Measurements from ENCODE around the gene AP3M1. TPM values are rescaled to one million over a fixed set of nuclear protein-coding genes. Genes with fewer than 3 reads are reported as not detected.

Gene AP3M1
- total RNA-seq, 1 donor from 2014 or later, result 48.0 TPM

DNA sequence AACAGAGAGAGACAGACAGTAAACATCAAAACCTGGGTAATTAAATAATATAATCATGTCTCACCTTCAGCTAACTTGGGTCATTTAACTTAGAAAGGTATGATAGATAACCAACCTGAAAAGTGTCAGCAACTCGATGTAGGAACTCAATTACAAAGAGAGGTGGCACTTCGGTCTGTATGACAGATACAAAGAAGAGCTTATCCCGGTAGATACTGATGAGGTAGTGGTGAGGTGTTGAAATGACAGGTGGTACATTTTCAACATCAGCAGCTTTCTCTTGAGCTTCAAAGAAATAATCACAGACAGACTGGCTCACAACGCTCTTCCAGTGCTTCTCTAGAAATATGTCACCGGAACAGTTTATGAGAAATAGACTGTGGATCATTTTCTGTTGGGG lies 12.6 kb downstream of the AP3M1 start:
- no peak for DNase-seq (ENCODE audit: extremely low spot score, unreplicated experiment)
- Mint-ChIP-seq H3K27ac (no peak overlapping the region), H3K36me3 (peaks cover 28% of the 10 kb centered on the region), H3K9me3 (no peaks in the 10 kb centered on the region), H3K4me3 (no peak overlapping the region), H3K27me3 (no peaks in the 10 kb centered on the region), H3K4me1 (ENCODE audit: unreplicated experiment) (no peaks in the 10 kb centered on the region)
- no peak for TF ChIP-seq CTCF (conservative IDR thresholded peaks at IDR 0.05)

- no peak overlapping the region for H3K4me3 Mint-ChIP-seq
- H3K27me3 Mint-ChIP-seq, result no peaks in the 10 kb centered on the region
- DNase-seq (ENCODE audit: extremely low spot score, unreplicated experiment), result no peak
- no peak for TF ChIP-seq CTCF (conservative IDR thresholded peaks at IDR 0.05)
- H3K27ac Mint-ChIP-seq, result no peak overlapping the region
- H3K9me3 Mint-ChIP-seq, result no peaks in the 10 kb centered on the region
- H3K36me3 Mint-ChIP-seq, result peaks cover 23% of the 10 kb centered on the region
- no peaks in the 10 kb centered on the region for H3K4me1 Mint-ChIP-seq (ENCODE audit: unreplicated experiment)
Measured at GRCh38 chr10:74135452-74135851, 15.2 kb downstream of the AP3M1 start.

DNA sequence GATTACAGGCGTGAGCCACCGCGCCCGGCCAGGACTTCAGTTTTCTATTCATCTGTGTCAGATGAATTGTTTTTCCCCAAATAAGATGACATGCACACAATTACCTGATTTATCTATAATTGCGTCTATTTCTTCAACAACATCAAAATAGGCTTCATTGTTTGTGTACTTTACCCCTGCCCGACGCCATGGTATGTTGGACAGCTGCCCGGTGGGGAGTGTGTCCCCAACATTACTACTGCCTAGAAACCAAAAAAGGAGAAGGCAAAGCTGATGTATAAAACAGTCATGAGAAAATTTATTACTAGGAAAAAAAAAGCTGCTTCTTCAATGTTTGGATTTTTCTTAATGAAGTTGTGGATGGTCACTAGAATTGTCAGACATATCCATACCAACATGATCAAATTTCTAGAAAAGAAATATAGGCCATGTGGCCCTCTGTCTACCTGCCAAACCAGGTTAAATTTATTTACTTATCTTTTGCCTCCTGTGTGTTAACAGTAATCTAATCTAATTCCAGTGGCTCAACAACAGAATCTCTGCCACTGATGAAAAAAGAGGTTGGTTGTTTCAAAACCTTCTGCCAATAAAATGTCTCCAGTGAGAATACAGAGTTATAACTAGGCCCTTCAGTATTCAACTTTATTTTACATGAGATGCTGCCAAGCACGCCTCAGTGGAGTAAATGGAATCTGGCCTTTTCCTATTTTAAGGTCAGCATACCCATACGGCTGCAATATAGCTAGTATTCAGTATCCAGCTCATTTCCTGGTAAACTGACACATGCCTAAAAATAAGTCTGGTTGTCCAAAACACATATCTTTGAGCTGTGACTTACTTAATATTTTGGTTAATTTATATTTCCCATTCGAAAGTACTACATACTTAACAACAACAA lies 16.5 kb downstream of the AP3M1 start:
- DNase-seq (ENCODE audit: extremely low spot score, unreplicated experiment), result no peak
- H3K9me3 Mint-ChIP-seq, result no peaks in the 10 kb centered on the region
- H3K27ac Mint-ChIP-seq, result no peak overlapping the region
- no peak overlapping the region for H3K4me3 Mint-ChIP-seq
- no peaks in the 10 kb centered on the region for H3K27me3 Mint-ChIP-seq
- no peaks in the 10 kb centered on the region for H3K4me1 Mint-ChIP-seq (ENCODE audit: unreplicated experiment)
- no peak for TF ChIP-seq CTCF (conservative IDR thresholded peaks at IDR 0.05)
- H3K36me3 Mint-ChIP-seq, result peaks cover 23% of the 10 kb centered on the region

GRCh38 chr10:74123081-74123480 lies 27.5 kb downstream of the AP3M1 start:
- no peak for TF ChIP-seq CTCF (conservative IDR thresholded peaks at IDR 0.05)
- Mint-ChIP-seq H3K9me3 (no peaks in the 10 kb centered on the region), H3K27ac (no peak overlapping the region), H3K36me3 (peaks cover 34% of the 10 kb centered on the region), H3K4me3 (no peak overlapping the region), H3K27me3 (no peaks in the 10 kb centered on the region), H3K4me1 (ENCODE audit: unreplicated experiment) (peaks cover 17% of the 10 kb centered on the region)
- no peak for DNase-seq (ENCODE audit: extremely low spot score, unreplicated experiment)

DNA sequence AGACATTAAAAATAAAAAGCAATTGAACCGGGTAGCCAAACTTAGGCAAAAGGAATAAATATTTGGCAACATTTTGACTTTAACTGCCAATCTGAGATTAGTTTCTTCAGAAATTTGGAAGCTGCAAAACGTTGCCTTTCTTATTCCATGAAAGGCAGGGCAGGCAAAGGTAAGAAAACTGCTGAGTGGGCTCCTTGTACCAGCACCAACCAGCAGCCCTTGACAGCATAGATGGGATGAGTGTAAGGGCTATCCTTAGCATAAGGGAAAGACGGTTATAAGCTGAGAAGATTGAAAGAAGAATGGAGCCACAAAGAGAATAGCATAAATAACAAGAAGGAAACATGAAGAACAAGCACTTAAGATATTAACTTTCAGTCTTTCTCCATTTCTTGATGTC lies 28.6 kb downstream of the AP3M1 start:
- Mint-ChIP-seq H3K4me1 (ENCODE audit: unreplicated experiment) (peaks cover 17% of the 10 kb centered on the region), H3K36me3 (peaks cover 34% of the 10 kb centered on the region), H3K9me3 (no peaks in the 10 kb centered on the region), H3K4me3 (no peak overlapping the region), H3K27ac (no peak overlapping the region), H3K27me3 (no peaks in the 10 kb centered on the region)
- no peak for TF ChIP-seq CTCF (conservative IDR thresholded peaks at IDR 0.05)
- no peak for DNase-seq (ENCODE audit: extremely low spot score, unreplicated experiment)
